Osteoblast (primary cell): ENCODE measurements around the gene PARD6B. TPM values are rescaled to one million over a fixed set of nuclear protein-coding genes. Genes with fewer than 3 reads are reported as not detected.

Source experiments
- DNase-seq: peaks from one replicate; pipeline ENCODE4 v3.0.0; 2011; ENCODE audit warnings: low spot score, mixed read lengths; ENCODE audit not compliant: insufficient read length; ENCODE audit errors: missing footprints
- H2AFZ ChIP-seq: 2 replicates; pipeline ENCODE4 v1.6.0; 2011; ENCODE audit warnings: mild to moderate bottlenecking, low read length
- H3K27ac ChIP-seq: 2 replicates; pipeline ENCODE4 v1.5.1; 2011; ENCODE audit warnings: mild to moderate bottlenecking, low read depth, low read length, moderate library complexity
- H3K27me3 ChIP-seq: 2 replicates; pipeline ENCODE4 v1.6.0; 2012; ENCODE audit warnings: mild to moderate bottlenecking, control low read depth, inconsistent platforms, low read length, moderate library complexity; ENCODE audit not compliant: insufficient read depth
- H3K36me3 ChIP-seq: 2 replicates; pipeline ENCODE4 v1.5.1; 2011; ENCODE audit warnings: mild to moderate bottlenecking, low read length, control low read depth, moderate library complexity; ENCODE audit not compliant: insufficient read depth
- H3K4me1 ChIP-seq: 2 replicates; pipeline ENCODE4 v1.5.1; 2011; ENCODE audit warnings: mild to moderate bottlenecking, low read length, control low read depth, moderate library complexity; ENCODE audit not compliant: insufficient read depth
- H3K4me2 ChIP-seq: 2 replicates; pipeline ENCODE4 v1.6.0; 2011; ENCODE audit warnings: mild to moderate bottlenecking, low read length; ENCODE audit not compliant: insufficient read depth
- H3K4me3 ChIP-seq: fragments of 200-600 bp; sonication (generic); 3 replicates; pipeline ENCODE4 v1.5.1; 2012; ENCODE audit warnings: mild to moderate bottlenecking, low read length, inconsistent platforms; ENCODE audit not compliant: insufficient read depth
- H3K79me2 ChIP-seq: 2 replicates; pipeline ENCODE4 v1.6.0; 2012; ENCODE audit warnings: mild to moderate bottlenecking, low read length, control low read depth, inconsistent platforms; ENCODE audit not compliant: insufficient read depth
- H3K9me3 ChIP-seq: 2 replicates; pipeline ENCODE4 v1.5.1; 2011; ENCODE audit warnings: low read depth, low read length, control low read depth
- H4K20me1 ChIP-seq: 2 replicates; pipeline ENCODE4 v1.6.0; 2012; ENCODE audit warnings: mild to moderate bottlenecking, low read length, control low read depth; ENCODE audit not compliant: insufficient read depth
- total RNA-seq: library from RNA; depleted of rRNA; stranded (reverse); fragments of >200 nt; gene quantifications from 2 replicates; pipeline ENCODE4 v1.2.3, GENCODE V29; 2012
- TF ChIP-seq, protein P1 (sequence below): IDR thresholded peaks from 2 replicates; pipeline ENCODE4 v1.5.1; 2011; ENCODE audit warnings: mild to moderate bottlenecking, low read depth, low read length, moderate library complexity; ENCODE audit errors: extremely low read depth

Gene PARD6B
- total RNA-seq, 1 donor, result 0.72 TPM

DNA sequence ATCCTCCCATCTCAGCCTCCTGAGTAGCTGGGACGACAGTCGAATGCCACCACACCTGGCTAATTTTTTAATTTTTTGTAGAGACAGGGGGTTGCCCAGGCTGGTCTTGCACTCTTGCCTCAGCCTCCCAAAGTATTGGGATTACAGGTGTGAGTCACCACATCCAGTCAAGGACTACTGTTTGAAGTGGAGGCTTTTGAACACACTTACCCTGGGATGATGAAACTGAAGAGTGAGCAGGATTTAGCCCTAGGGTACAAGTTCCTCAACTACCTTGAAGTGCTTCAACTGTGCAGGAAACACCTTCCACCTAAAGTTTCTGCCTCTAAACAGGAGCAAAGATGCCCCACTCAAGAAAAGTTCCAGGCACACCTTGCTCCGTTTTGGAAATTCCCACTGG lies 15.7 kb upstream of the PARD6B start:
- H3K27me3 ChIP-seq, result no peaks in the 10 kb centered on the region
- H3K27ac ChIP-seq, result no peak overlapping the region
- H3K36me3 ChIP-seq, result no peaks in the 10 kb centered on the region
- H3K9me3 ChIP-seq, result no peaks in the 10 kb centered on the region
- H4K20me1 ChIP-seq, result no peaks in the 10 kb centered on the region
- H3K4me3 ChIP-seq, result no peak overlapping the region
- TF ChIP-seq, protein P1, sequence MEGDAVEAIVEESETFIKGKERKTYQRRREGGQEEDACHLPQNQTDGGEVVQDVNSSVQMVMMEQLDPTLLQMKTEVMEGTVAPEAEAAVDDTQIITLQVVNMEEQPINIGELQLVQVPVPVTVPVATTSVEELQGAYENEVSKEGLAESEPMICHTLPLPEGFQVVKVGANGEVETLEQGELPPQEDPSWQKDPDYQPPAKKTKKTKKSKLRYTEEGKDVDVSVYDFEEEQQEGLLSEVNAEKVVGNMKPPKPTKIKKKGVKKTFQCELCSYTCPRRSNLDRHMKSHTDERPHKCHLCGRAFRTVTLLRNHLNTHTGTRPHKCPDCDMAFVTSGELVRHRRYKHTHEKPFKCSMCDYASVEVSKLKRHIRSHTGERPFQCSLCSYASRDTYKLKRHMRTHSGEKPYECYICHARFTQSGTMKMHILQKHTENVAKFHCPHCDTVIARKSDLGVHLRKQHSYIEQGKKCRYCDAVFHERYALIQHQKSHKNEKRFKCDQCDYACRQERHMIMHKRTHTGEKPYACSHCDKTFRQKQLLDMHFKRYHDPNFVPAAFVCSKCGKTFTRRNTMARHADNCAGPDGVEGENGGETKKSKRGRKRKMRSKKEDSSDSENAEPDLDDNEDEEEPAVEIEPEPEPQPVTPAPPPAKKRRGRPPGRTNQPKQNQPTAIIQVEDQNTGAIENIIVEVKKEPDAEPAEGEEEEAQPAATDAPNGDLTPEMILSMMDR, result no peak
- H2AFZ ChIP-seq, result no peak overlapping the region
- no peak overlapping the region for H3K4me2 ChIP-seq
- no peaks in the 10 kb centered on the region for H3K79me2 ChIP-seq
- H3K4me1 ChIP-seq, result peaks cover 19% of the 10 kb centered on the region
- DNase-seq, result no peak

DNA sequence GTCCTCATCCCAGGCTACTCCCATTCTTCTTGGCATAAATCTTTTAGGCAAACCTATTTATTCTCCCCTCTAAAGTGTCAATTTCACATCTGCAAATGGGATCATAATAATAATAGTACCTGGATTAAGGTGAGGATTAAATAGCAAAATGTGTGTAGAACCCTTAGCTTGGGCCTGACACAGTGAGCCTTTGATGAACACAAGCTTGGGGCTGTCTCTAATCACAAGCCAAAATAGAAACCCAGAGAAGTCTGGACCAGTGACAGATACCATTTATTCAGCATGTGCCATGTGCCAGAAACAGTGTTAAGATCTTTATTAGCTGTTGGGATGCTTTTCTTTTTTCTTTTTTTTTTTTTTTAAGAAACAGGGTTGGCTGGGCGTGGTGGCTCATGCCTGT lies 14.9 kb upstream of the PARD6B start:
- Histone ChIP-seq H3K4me1 (peaks cover 16% of the 10 kb centered on the region), H2AFZ (no peak overlapping the region), H3K36me3 (no peaks in the 10 kb centered on the region), H3K9me3 (no peaks in the 10 kb centered on the region), H3K4me3 (no peak overlapping the region), H3K4me2 (no peak overlapping the region), H3K27ac (no peak overlapping the region), H4K20me1 (no peaks in the 10 kb centered on the region), H3K27me3 (no peaks in the 10 kb centered on the region), H3K79me2 (no peaks in the 10 kb centered on the region)
- TF ChIP-seq, protein P1, result no peak
- no peak for DNase-seq

DNA sequence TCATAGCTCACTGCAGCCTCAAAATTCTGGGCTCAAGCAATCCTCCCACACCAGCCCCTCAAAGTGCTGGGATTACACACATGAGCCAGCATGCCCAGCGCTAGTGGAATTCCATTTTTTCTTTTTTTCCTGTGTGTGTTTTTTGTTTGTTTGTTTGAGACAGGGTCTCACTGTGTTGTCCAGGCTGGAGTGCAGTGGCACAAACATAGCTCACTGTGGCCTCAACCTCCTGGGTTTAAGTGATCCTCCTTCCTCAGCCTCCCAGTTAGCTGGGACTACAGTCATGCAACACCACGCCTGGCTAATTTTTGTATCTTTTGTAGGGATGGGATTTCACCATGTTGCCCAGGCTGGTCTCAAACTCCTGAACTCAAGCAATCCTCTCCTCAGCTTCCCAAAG lies 14.1 kb upstream of the PARD6B start:
- no peaks in the 10 kb centered on the region for H3K79me2 ChIP-seq
- no peaks in the 10 kb centered on the region for H3K36me3 ChIP-seq
- TF ChIP-seq, protein P1, result no peak
- H3K27ac ChIP-seq, result no peak overlapping the region
- no peak overlapping the region for H3K4me2 ChIP-seq
- no peaks in the 10 kb centered on the region for H3K27me3 ChIP-seq
- no peak for DNase-seq
- no peak overlapping the region for H3K4me3 ChIP-seq
- no peak overlapping the region for H2AFZ ChIP-seq
- H3K9me3 ChIP-seq, result no peaks in the 10 kb centered on the region
- peaks cover 19% of the 10 kb centered on the region for H3K4me1 ChIP-seq
- no peaks in the 10 kb centered on the region for H4K20me1 ChIP-seq

DNA sequence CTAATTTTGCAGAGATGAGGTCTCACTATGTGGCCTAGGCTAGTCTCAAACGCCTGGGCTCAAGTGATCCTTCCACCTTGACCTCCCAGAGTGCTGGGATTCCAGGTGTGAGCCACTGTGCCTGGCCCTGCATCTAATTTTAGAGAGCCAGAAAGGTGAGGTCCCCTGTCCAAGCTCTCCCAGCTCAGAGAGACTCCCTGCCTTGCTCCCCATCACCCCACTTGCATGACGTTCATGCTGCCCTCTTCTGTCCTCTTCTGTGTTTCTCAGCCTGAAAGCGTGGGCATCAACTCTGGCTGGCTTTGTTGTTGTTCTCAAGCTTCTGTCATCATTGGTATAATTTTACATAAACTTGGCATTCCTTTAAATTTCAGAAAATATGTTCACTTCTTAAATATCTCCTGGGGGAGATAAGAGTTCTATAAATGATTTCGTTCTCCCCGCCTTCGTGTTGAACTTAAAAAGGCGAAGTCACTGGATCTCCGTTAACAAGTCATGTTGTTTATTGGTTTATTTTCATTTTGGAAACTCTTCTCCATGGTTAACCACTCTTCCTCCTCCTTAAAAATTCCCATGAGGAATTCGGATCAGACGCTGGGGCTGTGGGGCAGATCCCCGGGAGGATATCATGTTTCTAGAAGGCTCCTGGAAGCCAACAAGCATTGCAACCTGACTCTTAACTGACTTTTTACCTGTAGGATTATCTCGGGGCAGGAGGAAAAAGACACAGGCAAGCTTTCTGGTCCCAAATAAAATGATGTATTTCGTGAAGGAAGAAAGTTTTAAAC lies 13.2 kb upstream of the PARD6B start:
- Histone ChIP-seq H3K36me3 (no peaks in the 10 kb centered on the region), H3K4me3 (peak overlapping the region; percentile 18), H4K20me1 (no peaks in the 10 kb centered on the region), H3K79me2 (no peaks in the 10 kb centered on the region), H3K9me3 (no peaks in the 10 kb centered on the region), H3K27me3 (no peaks in the 10 kb centered on the region), H3K27ac (peak overlapping the region; percentile 55), H2AFZ (peak overlapping the region; percentile 78), H3K4me2 (peak overlapping the region; percentile 68), H3K4me1 (peaks cover 19% of the 10 kb centered on the region)
- peak; percentile 73 for DNase-seq
- TF ChIP-seq, protein P1, result peak; percentile 41
